Upper lobe of left lung (tissue), 6 donors: ENCODE data around the gene SLC29A1. TPM values are rescaled to one million over a fixed set of nuclear protein-coding genes. Genes with fewer than 3 reads are reported as not detected.

Experiments used
- ATAC-seq, 2 donors: fragments of 200-7000 bp; cut with Tn5 transposase; one replicate each; pipeline ENCODE4 v1.9.1; 2022; ENCODE audit warnings: mild to moderate bottlenecking in 2 of 2, moderate library complexity in 2 of 2; ENCODE audit not compliant: low FRiP score in 2 of 2
- DNase-seq, 2 donors: peaks; one replicate each; pipeline ENCODE4 v3.0.0-alpha.2; 2019 to 2020
- H3K27ac ChIP-seq, 4 donors: fragments of 200-600 bp; sonication (generic); one replicate each; pipeline ENCODE4 v1.5.1; 2016 to 2019
- H3K27me3 ChIP-seq, 4 donors: fragments of 200-600 bp; sonication (generic); one replicate each; pipeline ENCODE4 v1.5.1; 2017 to 2019
- H3K36me3 ChIP-seq, 4 donors: fragments of 200-600 bp; sonication (generic); one replicate each; pipeline ENCODE4 v1.5.1; 2016 to 2019
- H3K4me1 ChIP-seq, 4 donors: fragments of 200-600 bp; sonication (generic); one replicate each; pipeline ENCODE4 v1.5.1; 2018 to 2019
- H3K4me3 ChIP-seq, 4 donors: fragments of 200-600 bp; sonication (generic); one replicate each; pipeline ENCODE4 v1.5.1; 2017 to 2019; ENCODE audit warnings: mild to moderate bottlenecking in 2 of 4, moderate library complexity in 1 of 4
- H3K9me3 ChIP-seq, 4 donors: fragments of 200-600 bp; sonication (generic); one replicate each; pipeline ENCODE4 v1.5.1; 2018 to 2019
- EP300 ChIP-seq, 4 donors: sonication (generic); formaldehyde crosslinking; IDR thresholded peaks; one replicate each; pipeline ENCODE4 v1.5.1; 2017; ENCODE audit warnings: antibody characterized with exemption in 4 of 4, control low read depth in 2 of 4
- POLR2A ChIP-seq, 4 donors: fragments of 450-650 bp; IDR thresholded peaks; one replicate each; pipeline ENCODE4 v1.5.1; 2016 to 2017; ENCODE audit warnings: antibody characterized with exemption in 4 of 4, mild to moderate bottlenecking in 2 of 4
- POLR2AphosphoS5 ChIP-seq, 2 donors: sonication (generic); formaldehyde crosslinking; IDR thresholded peaks; one replicate each; pipeline ENCODE4 v1.5.1; 2017; ENCODE audit warnings: antibody characterized with exemption in 2 of 2
- WGBS, 2 donors: methylation state at CpG; one replicate each; pipeline ENCODE4 v1.1.5; 2017 to 2018; 5-methylcytosine and 5-hydroxymethylcytosine counted together
- small RNA-seq, 4 donors: library from RNA; depleted of rRNA; stranded (forward); fragments of <200 nt; gene quantifications; one replicate each; pipeline ENCODE3, GENCODE V24; 2016
- total RNA-seq, 6 donors: library from RNA; depleted of rRNA in 4 of 6; stranded (reverse); fragments of >200 nt in 4 of 6; gene quantifications; one replicate each; pipeline versions ENCODE4 v1.1.0 to v1.2.1, GENCODE V29; 2016 to 2021
- TF ChIP-seq, protein P1 (sequence below), 6 experiments: fragments of 450-650 bp in 4 of 6; fragments of 200-600 bp in 2 of 6; sonication (generic) in 2 of 6; IDR thresholded peaks; one replicate each; pipeline ENCODE4 v1.5.1; 2016 to 2019; ENCODE audit warnings: antibody characterized with exemption in 6 of 6
- donor health status: DM: no; HTN: no; CAD: no; lungs with moderate emphysema.
- donor health status: DM: no; HTN: yes; CAD: no; lungs with severe emphysema.

SLC29A1 gene
- total RNA-seq, 6 donors from 2014 or later = 38.3 to 93.2 (median 45.8) TPM

GRCh38 chr6:44278774-44279697 is 55.6 kb downstream of the SLC29A1 start:
- ATAC-seq (no peak), DNase-seq (no peak)
- Histone ChIP-seq H3K4me3 (no peak overlapping the region), H3K36me3 (no peaks in the 10 kb centered on the region), H3K27me3 (peaks cover 0 to 20% (median 10%) of the 10 kb centered on the region in 4 donors), H3K27ac (no peak overlapping the region), H3K4me1 (peaks cover 9 to 11% (median 10%) of the 10 kb centered on the region in 4 donors), H3K9me3 (no peaks in the 10 kb centered on the region)
- TF ChIP-seq POLR2AphosphoS5 (IDR thresholded peaks at IDR 0.05) (no peak), EP300 (IDR thresholded peaks at IDR 0.05) (no peak), POLR2A (IDR thresholded peaks at IDR 0.05) (no peak)
- TF ChIP-seq, protein P1, sequence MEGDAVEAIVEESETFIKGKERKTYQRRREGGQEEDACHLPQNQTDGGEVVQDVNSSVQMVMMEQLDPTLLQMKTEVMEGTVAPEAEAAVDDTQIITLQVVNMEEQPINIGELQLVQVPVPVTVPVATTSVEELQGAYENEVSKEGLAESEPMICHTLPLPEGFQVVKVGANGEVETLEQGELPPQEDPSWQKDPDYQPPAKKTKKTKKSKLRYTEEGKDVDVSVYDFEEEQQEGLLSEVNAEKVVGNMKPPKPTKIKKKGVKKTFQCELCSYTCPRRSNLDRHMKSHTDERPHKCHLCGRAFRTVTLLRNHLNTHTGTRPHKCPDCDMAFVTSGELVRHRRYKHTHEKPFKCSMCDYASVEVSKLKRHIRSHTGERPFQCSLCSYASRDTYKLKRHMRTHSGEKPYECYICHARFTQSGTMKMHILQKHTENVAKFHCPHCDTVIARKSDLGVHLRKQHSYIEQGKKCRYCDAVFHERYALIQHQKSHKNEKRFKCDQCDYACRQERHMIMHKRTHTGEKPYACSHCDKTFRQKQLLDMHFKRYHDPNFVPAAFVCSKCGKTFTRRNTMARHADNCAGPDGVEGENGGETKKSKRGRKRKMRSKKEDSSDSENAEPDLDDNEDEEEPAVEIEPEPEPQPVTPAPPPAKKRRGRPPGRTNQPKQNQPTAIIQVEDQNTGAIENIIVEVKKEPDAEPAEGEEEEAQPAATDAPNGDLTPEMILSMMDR (IDR thresholded peaks at IDR 0.05) = no peak
- 61 to 62% methylated on average over 8 to 9 of the region's 9 CpGs for WGBS, 2 donors

Small RNA genes within 50 kb of the gene (small RNA-seq; reads per million reads assigned to genes)
- gene RN7SL811P = 0 reads per million in 4 donors

Other genes with a start within 250 kb of the SLC29A1 start
- gene MRPL14, start 96.1 kb upstream of the SLC29A1 start, total RNA-seq = 100 to 1,000 TPM in 3 of 6 donors, 10 to 100 TPM in 3; 89.1 to 164 (median 97.7) TPM
- gene TMEM63B, start 96.0 kb upstream of the SLC29A1 start, total RNA-seq = 100 to 1,000 TPM in 4 of 6 donors, 10 to 100 TPM in 2; 89.8 to 198 (median 128) TPM
- under 1 TPM in 4 of 6 donors, not detected in 2; 0.30 to 0.81 (median 0.52) TPM for gene CAPN11, start 64.8 kb upstream of the SLC29A1 start, total RNA-seq
- gene MYMX, start 6.7 kb upstream of the SLC29A1 start, total RNA-seq = under 1 TPM in 1 of 6 donors, not detected in 5; 0.46 TPM
- 100 to 1,000 TPM; 175 to 656 (median 471) TPM for gene HSP90AB1, start 23.5 kb downstream of the SLC29A1 start, total RNA-seq
- 10 to 100 TPM; 14.6 to 44.8 (median 29.8) TPM for gene SLC35B2, start 33.9 kb downstream of the SLC29A1 start, total RNA-seq
- 10 to 100 TPM in 5 of 6 donors, 1 to 10 TPM in 1; 7.8 to 27.0 (median 13.6) TPM for gene NFKBIE, start 42.0 kb downstream of the SLC29A1 start, total RNA-seq
- not detected for gene TMEM151B, start 46.9 kb downstream of the SLC29A1 start, total RNA-seq
- gene AARS2, start 89.8 kb downstream of the SLC29A1 start, total RNA-seq = 10 to 100 TPM; 11.1 to 23.0 (median 12.0) TPM
- 1 to 10 TPM in 2 of 6 donors, under 1 TPM in 1, not detected in 3; 0.91 to 2.2 (median 1.6) TPM for gene SPATS1, start 119.1 kb downstream of the SLC29A1 start, total RNA-seq
- 10 to 100 TPM in 5 of 6 donors, 1 to 10 TPM in 1; 5.4 to 24.0 (median 13.8) TPM for gene CDC5L, start 164.1 kb downstream of the SLC29A1 start, total RNA-seq